K562 (cell line): ENCODE data around the gene SHANK2.

Experiments used
- ARID1B ChIP-seq: fragments of 450-650 bp; IDR thresholded peaks from 2 replicates; pipeline ENCODE4 v1.6.1; 2016; ENCODE audit warnings: antibody characterized with exemption, mild to moderate bottlenecking, inconsistent platforms
- CTCF ChIP-seq, 3 experiments: IDR thresholded peaks in 2 of 3; conservative IDR thresholded peaks in 1 of 3; 2 replicates each; pipeline ENCODE4 v1.5.1; 2011 to 2012; ENCODE audit warnings: low read length in 3 of 3, mild to moderate bottlenecking in 3 of 3, control low read depth in 2 of 3, improper control_type of control experiment in 1 of 3, inconsistent platforms in 1 of 3, low read depth in 1 of 3, mixed read lengths in 1 of 3, moderate library complexity in 1 of 3; ENCODE audit not compliant: insufficient read depth in 2 of 3
- EZH2 ChIP-seq: IDR thresholded peaks from 2 replicates; pipeline ENCODE4 v1.6.1; 2012; ENCODE audit warnings: low read depth, mild to moderate bottlenecking, inconsistent platforms, low read length, borderline replicate concordance
- JUND ChIP-seq, 2 experiments: IDR thresholded peaks; 2 replicates in 1 of 2; 3 replicates in 1 of 2; pipeline ENCODE4 v1.6.1; 2011; ENCODE audit warnings: borderline replicate concordance in 2 of 2, low read depth in 2 of 2, low read length in 2 of 2, improper control_type of control experiment in 1 of 2, missing biosample characterization in 1 of 2, missing genetic modification characterization in 1 of 2, missing genetic modification reagents in 1 of 2
- ZC3H11A ChIP-seq: IDR thresholded peaks from 2 replicates; pipeline ENCODE4 v1.6.1; 2012; ENCODE audit warnings: low read depth, low read length, improper control_type of control experiment
- ZFP1 ChIP-seq: fragments of 450-650 bp; formaldehyde crosslinking; IDR thresholded peaks from 2 replicates; pipeline ENCODE4 v1.4.0; 2020; ENCODE audit warnings: mild to moderate bottlenecking, mixed read lengths
- ZNF512 ChIP-seq: IDR thresholded peaks from 2 replicates; pipeline ENCODE4 v1.6.1; 2016; ENCODE audit warnings: missing genetic modification characterization, missing compliant biosample characterization

GRCh38 chr11:71207563-71207962 lies 44.8 kb downstream of the SHANK2 start:
- TF ChIP-seq ZC3H11A: no peak
- TF ChIP-seq ZNF512 (tag): no peak
- no peak for TF ChIP-seq ARID1B
- TF ChIP-seq EZH2: no peak
- no peak for TF ChIP-seq CTCF (IDR thresholded peaks at IDR 0.05 in 2 of 3, conservative IDR thresholded peaks at IDR 0.05 in 1 of 3; ENCODE audit: insufficient read depth in 2 of 3, low read depth in 1 of 3, low read length in 3 of 3)
- no peak for TF ChIP-seq JUND (IDR thresholded peaks at IDR 0.05; ENCODE audit: borderline replicate concordance, low read depth, low read length)
- TF ChIP-seq JUND (tag; IDR thresholded peaks at IDR 0.05; ENCODE audit: borderline replicate concordance, low read depth, low read length): no peak
- no peak for TF ChIP-seq ZFP1 (CRISPR knock-in tag)
